ENCODE measurements around the gene ARID5B.
"Not testable (repeated sequence)": the region's sequence is repeated elsewhere in the genome, so short reads cannot be mapped to it uniquely, and the experiment has no call there.

ARID5B gene

GRCh38 chr10:61965703-61966395, 64.3 kb downstream of the ARID5B start:
- no peak for DNase-seq

GRCh38 chr10:61967298-61967697, 65.8 kb downstream of the ARID5B start:
- no peak for DNase-seq

- no peak for DNase-seq
Observed at GRCh38 chr10:61970182-61971002, 68.9 kb downstream of the ARID5B start.

GRCh38 chr10:61971003-61971325, 69.5 kb downstream of the ARID5B start:
- DNase-seq: no peak

GRCh38 chr10:61973169-61973568, 71.7 kb downstream of the ARID5B start:
- DNase-seq: no peak

GRCh38 chr10:61973906-61974305, 72.4 kb downstream of the ARID5B start:
- no peak for DNase-seq

GRCh38 chr10:61974601-61975390, 73.3 kb downstream of the ARID5B start:
- DNase-seq: peak; percentile 76

- DNase-seq: peak; percentile 30
Observed at GRCh38 chr10:61975391-61975932, 74.0 kb downstream of the ARID5B start.

GRCh38 chr10:61976951-61977721, 75.6 kb downstream of the ARID5B start:
- DNase-seq: not testable (repeated sequence)

- no peak for DNase-seq
Observed at GRCh38 chr10:61978965-61979364, 77.5 kb downstream of the ARID5B start.

GRCh38 chr10:61981460-61981859, 80.0 kb downstream of the ARID5B start:
- no peak for DNase-seq

GRCh38 chr10:61983255-61983654, 81.8 kb downstream of the ARID5B start:
- DNase-seq: no peak

GRCh38 chr10:61984803-61985418, 83.4 kb downstream of the ARID5B start:
- DNase-seq: no peak

GRCh38 chr10:61985715-61986114, 84.2 kb downstream of the ARID5B start:
- no peak for DNase-seq

- DNase-seq: no peak
Observed at GRCh38 chr10:61986382-61986781, 84.9 kb downstream of the ARID5B start.

- DNase-seq: no peak
Observed at GRCh38 chr10:61986788-61987492, 85.4 kb downstream of the ARID5B start.

GRCh38 chr10:61987537-61987936, 86.0 kb downstream of the ARID5B start:
- no peak for DNase-seq

- DNase-seq: no peak
Observed at GRCh38 chr10:61987951-61988379, 86.5 kb downstream of the ARID5B start.

GRCh38 chr10:61989995-61990760, 88.7 kb downstream of the ARID5B start:
- no peak for DNase-seq

GRCh38 chr10:61990761-61991135, 89.2 kb downstream of the ARID5B start:
- no peak for DNase-seq

- DNase-seq: no peak
Observed at GRCh38 chr10:61991166-61991565, 89.7 kb downstream of the ARID5B start.

Data from NCI-H748 treated with DMSO at 0.1 percent for 48 hours (cell line).